Measurements from ENCODE around the gene ANKRD55. TPM values are rescaled to one million over a fixed set of nuclear protein-coding genes. Genes with fewer than 3 reads are reported as not detected.

Gene ANKRD55
- total RNA-seq, 2 experiments from 2014 or later: 9.7 to 10.2 TPM

DNA sequence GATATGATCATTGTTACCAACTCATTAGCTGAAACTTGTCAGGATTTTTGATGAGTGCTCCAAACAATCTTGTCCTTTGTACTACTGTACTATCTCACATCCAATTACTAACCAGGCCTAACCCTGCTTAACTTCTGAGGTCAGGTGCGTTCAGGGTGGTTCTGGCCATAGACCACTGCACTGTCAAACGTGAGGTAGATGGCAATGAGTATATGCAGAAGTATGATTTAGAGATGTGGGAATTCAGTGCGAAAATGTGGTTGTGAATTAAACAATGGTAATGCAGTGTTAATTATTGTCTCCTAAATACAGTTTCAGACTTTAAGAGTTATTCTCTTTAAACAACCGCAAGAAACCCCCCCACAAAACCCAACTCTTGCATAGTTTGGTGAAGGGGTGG, 86.5 kb downstream of the ANKRD55 start:
- no peaks in the 10 kb centered on the region for H3K27me3 ChIP-seq (ENCODE audit: control insufficient read depth in 1 of 2, insufficient read depth in 2 of 2, low read length in 2 of 2)
- Mint-ChIP-seq H3K36me3 (ENCODE audit: low read depth) (peaks cover 13% of the 10 kb centered on the region), H3K9me3 (no peaks in the 10 kb centered on the region), H3K27me3 (no peaks in the 10 kb centered on the region), H3K4me3 (no peak overlapping the region), H3K27ac (peak overlapping the region; percentile 97), H3K4me1 (ENCODE audit: low read depth) (peaks cover 74% of the 10 kb centered on the region)
- TF ChIP-seq, protein P1, sequence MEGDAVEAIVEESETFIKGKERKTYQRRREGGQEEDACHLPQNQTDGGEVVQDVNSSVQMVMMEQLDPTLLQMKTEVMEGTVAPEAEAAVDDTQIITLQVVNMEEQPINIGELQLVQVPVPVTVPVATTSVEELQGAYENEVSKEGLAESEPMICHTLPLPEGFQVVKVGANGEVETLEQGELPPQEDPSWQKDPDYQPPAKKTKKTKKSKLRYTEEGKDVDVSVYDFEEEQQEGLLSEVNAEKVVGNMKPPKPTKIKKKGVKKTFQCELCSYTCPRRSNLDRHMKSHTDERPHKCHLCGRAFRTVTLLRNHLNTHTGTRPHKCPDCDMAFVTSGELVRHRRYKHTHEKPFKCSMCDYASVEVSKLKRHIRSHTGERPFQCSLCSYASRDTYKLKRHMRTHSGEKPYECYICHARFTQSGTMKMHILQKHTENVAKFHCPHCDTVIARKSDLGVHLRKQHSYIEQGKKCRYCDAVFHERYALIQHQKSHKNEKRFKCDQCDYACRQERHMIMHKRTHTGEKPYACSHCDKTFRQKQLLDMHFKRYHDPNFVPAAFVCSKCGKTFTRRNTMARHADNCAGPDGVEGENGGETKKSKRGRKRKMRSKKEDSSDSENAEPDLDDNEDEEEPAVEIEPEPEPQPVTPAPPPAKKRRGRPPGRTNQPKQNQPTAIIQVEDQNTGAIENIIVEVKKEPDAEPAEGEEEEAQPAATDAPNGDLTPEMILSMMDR (IDR thresholded peaks at IDR 0.05): no peak
- CTCF ChIA-PET: no interaction called here
- H3K36me3 ChIP-seq (ENCODE audit: insufficient read depth, low read length): no peaks in the 10 kb centered on the region
- H3K27ac ChIP-seq (ENCODE audit: low read depth in 1 of 2, low read length in 2 of 2): peak overlapping the region in 1 of 2 donors; percentile 42
- intact Hi-C loops (cut with DNase I, micrococcal nuclease): loop anchor here (5.0 kb wide), 3 partner anchors 39 to 154 kb away; partner anchors contain the start of gene IL6ST (in 1 of the 2)
- H3K4me3 ChIP-seq (ENCODE audit: low read length): no peak overlapping the region
- ATAC-seq (ENCODE audit: poor library complexity) (no peak), DNase-seq (no peak)
- no peaks in the 10 kb centered on the region for H3K9me3 ChIP-seq (ENCODE audit: control insufficient read depth in 1 of 2, insufficient read depth in 1 of 2, low read length in 2 of 2)
- H3K4me1 ChIP-seq (ENCODE audit: insufficient read depth, low read length): peaks cover 55% of the 10 kb centered on the region
- POLR2A ChIA-PET: interaction anchor here (1.2 to 3.5 kb wide), 4 partner anchors 9 to 166 kb away, joined by 3 to 23 read pairs (median 15); no protein-coding TSS in a partner anchor

DNA sequence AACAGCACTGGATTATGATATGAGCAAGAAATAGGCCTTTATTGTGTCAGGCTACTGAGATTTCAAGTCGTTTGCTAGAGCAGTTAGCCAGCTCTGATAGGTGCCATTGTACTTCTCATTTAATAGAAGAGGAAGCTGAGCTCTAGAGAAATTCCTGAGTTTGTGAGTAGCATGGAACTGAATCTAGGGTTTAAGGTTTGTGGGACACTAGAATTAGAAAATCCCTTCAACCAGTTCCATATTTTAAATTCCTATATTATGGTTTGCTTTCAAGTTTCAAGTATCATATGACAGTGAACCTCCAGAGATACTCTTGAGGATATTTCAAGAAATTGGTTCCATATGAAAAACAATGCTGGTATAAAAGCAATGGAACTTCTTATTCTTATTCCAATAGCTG, 87.6 kb downstream of the ANKRD55 start:
- CTCF ChIA-PET: interaction anchor here (0.9 kb wide), 1 partner anchor 66 kb away, joined by 3 read pairs; no protein-coding TSS in a partner anchor
- intact Hi-C loops (cut with DNase I, micrococcal nuclease): loop anchor here (2.0 to 5.0 kb wide), 4 partner anchors 13 to 153 kb away; partner anchors contain the start of gene IL6ST (in 1 of the 2)
- Mint-ChIP-seq H3K4me1 (ENCODE audit: low read depth) (peaks cover 80% of the 10 kb centered on the region), H3K27me3 (no peaks in the 10 kb centered on the region), H3K27ac (peak overlapping the region; percentile 82), H3K36me3 (ENCODE audit: low read depth) (peaks cover 18% of the 10 kb centered on the region), H3K4me3 (no peak overlapping the region), H3K9me3 (no peaks in the 10 kb centered on the region)
- DNase-seq (no peak), ATAC-seq (ENCODE audit: poor library complexity) (no peak)
- peaks cover 50% of the 10 kb centered on the region for H3K4me1 ChIP-seq (ENCODE audit: insufficient read depth, low read length)
- POLR2A ChIA-PET: interaction anchor here (0.6 to 2.5 kb wide), 7 partner anchors 9 to 151 kb away, joined by 3 to 7 read pairs (median 4); partner anchors contain the start of gene IL6ST
- H3K4me3 ChIP-seq (ENCODE audit: low read length): no peak overlapping the region
- TF ChIP-seq, protein P1 (IDR thresholded peaks at IDR 0.05): no peak
- H3K36me3 ChIP-seq (ENCODE audit: insufficient read depth, low read length): no peaks in the 10 kb centered on the region
- H3K9me3 ChIP-seq (ENCODE audit: control insufficient read depth in 1 of 2, insufficient read depth in 1 of 2, low read length in 2 of 2): no peaks in the 10 kb centered on the region
- no peaks in the 10 kb centered on the region for H3K27me3 ChIP-seq (ENCODE audit: control insufficient read depth in 1 of 2, insufficient read depth in 2 of 2, low read length in 2 of 2)
- H3K27ac ChIP-seq (ENCODE audit: low read depth in 1 of 2, low read length in 2 of 2): no peak overlapping the region

DNA sequence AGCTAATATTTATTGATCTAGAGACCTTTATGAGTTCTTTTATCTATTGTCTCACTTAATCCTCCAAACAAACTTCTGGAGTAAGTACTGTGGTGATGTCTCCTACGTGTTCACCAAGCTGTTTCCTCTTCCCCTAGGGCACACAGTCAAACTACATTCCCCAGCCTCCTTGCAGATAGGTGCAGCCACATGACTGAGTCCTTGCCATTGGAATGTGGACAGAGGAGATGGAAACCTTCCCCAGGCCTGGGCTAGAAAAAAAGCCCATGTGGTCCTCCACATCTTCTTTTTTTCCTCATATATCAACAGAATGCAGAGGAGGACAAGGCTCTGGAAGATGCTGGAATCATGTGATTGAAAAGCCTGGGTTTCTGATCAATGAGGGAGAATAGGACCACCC, 88.0 kb downstream of the ANKRD55 start:
- peaks cover 50% of the 10 kb centered on the region for H3K4me1 ChIP-seq (ENCODE audit: insufficient read depth, low read length)
- H3K4me1 Mint-ChIP-seq (ENCODE audit: low read depth): peaks cover 84% of the 10 kb centered on the region

More for the DNA sequence above, 88.0 kb downstream of the ANKRD55 start:
- H3K27me3 ChIP-seq (ENCODE audit: control insufficient read depth in 1 of 2, insufficient read depth in 2 of 2, low read length in 2 of 2): no peaks in the 10 kb centered on the region
- ChIA-PET CTCF (interaction anchor here (0.9 kb wide), 1 partner anchor 65 kb away, joined by 3 read pairs; no protein-coding TSS in a partner anchor), POLR2A (interaction anchor here (0.6 to 2.5 kb wide), 8 partner anchors 9 to 151 kb away, joined by 3 to 7 read pairs (median 4); partner anchors contain the start of gene IL6ST)
- no peak overlapping the region for H3K4me3 ChIP-seq (ENCODE audit: low read length)
- Mint-ChIP-seq H3K27ac (peak overlapping the region; percentile 82), H3K9me3 (no peaks in the 10 kb centered on the region), H3K36me3 (ENCODE audit: low read depth) (peaks cover 21% of the 10 kb centered on the region), H3K4me3 (peak overlapping the region; percentile 6), H3K27me3 (no peaks in the 10 kb centered on the region)
- no peak for DNase-seq
- ATAC-seq (ENCODE audit: poor library complexity): no peak
- TF ChIP-seq, protein P1 (IDR thresholded peaks at IDR 0.05): no peak
- intact Hi-C loops (cut with DNase I, micrococcal nuclease): loop anchor here (2.0 to 5.0 kb wide), 4 partner anchors 14 to 153 kb away; partner anchors contain the start of gene IL6ST (in 1 of the 2)
- no peaks in the 10 kb centered on the region for H3K36me3 ChIP-seq (ENCODE audit: insufficient read depth, low read length)
- H3K27ac ChIP-seq (ENCODE audit: low read depth in 1 of 2, low read length in 2 of 2): no peak overlapping the region
- H3K9me3 ChIP-seq (ENCODE audit: control insufficient read depth in 1 of 2, insufficient read depth in 1 of 2, low read length in 2 of 2): no peaks in the 10 kb centered on the region
